C4-2B (cell line): ENCODE measurements around the gene CTCFL.
"Not testable (repeated sequence)": the region's sequence is repeated elsewhere in the genome, so short reads cannot be mapped to it uniquely, and the experiment has no call there.

Experiments
- H3K27ac ChIP-seq: fragments of 450-650 bp; 2 replicates; pipeline ENCODE4 v1.5.1; 2017
- ZFX ChIP-seq: fragments of 450-650 bp; IDR thresholded peaks from 2 replicates; pipeline ENCODE4 v1.6.1; 2017
- TF ChIP-seq, protein P1 (sequence below): fragments of 450-650 bp; conservative IDR thresholded peaks from 2 replicates; pipeline ENCODE4 v1.5.1; 2017; ENCODE audit warnings: mild to moderate bottlenecking

The CTCFL gene

DNA sequence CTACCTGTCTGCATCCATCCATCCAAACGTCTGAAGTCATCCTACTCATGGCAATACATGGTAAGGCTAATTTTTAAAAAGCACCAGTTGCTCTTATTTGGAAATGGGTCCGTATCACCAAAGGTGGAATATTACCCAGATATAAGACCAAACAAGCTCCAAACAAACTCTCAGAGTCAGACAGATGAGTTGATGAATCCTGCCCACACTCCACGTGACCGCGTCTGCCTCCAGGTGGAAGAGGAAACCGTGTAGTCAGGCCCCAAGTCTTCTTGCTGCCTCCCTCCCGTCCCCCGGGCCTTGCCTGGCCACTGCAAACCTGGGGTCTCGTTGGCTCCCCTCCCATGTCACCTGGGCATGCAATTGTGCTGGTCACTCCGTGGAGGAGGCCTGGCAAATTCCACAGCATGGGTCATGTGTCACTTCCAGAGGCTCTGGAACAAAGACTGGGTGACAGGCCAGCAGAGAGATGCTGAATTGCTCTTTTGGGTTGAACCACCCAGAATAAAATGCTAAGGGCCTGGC, 31.8 kb downstream of the CTCFL start:
- TF ChIP-seq, protein P1, sequence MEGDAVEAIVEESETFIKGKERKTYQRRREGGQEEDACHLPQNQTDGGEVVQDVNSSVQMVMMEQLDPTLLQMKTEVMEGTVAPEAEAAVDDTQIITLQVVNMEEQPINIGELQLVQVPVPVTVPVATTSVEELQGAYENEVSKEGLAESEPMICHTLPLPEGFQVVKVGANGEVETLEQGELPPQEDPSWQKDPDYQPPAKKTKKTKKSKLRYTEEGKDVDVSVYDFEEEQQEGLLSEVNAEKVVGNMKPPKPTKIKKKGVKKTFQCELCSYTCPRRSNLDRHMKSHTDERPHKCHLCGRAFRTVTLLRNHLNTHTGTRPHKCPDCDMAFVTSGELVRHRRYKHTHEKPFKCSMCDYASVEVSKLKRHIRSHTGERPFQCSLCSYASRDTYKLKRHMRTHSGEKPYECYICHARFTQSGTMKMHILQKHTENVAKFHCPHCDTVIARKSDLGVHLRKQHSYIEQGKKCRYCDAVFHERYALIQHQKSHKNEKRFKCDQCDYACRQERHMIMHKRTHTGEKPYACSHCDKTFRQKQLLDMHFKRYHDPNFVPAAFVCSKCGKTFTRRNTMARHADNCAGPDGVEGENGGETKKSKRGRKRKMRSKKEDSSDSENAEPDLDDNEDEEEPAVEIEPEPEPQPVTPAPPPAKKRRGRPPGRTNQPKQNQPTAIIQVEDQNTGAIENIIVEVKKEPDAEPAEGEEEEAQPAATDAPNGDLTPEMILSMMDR = no peak
- TF ChIP-seq ZFX = no peak
- no peak overlapping the region for H3K27ac ChIP-seq

GRCh38 chr20:57491373-57491772, 33.6 kb downstream of the CTCFL start:
- no peak overlapping the region for H3K27ac ChIP-seq
- TF ChIP-seq ZFX = no peak
- TF ChIP-seq, protein P1 = no peak

DNA sequence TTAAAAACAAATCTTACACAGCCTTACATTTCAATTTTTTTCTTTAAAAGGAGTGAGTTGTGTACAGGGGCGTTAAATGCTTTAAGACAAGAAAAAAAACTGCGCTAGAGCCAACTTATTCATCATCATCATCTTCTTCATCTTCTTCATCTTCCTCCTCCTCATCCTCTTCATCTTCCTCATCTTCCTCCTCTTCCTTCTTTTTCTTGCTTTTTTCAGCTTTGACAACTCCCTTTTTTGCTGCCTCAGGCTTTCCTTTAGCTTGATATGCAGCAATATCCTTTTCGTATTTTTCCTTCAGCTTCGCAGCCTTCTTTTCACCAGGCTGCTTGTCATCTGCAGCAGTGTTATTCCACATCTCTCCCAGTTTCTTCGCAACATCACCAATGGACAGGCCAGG, 36.7 kb downstream of the CTCFL start:
- H3K27ac ChIP-seq = not testable (repeated sequence)

DNA sequence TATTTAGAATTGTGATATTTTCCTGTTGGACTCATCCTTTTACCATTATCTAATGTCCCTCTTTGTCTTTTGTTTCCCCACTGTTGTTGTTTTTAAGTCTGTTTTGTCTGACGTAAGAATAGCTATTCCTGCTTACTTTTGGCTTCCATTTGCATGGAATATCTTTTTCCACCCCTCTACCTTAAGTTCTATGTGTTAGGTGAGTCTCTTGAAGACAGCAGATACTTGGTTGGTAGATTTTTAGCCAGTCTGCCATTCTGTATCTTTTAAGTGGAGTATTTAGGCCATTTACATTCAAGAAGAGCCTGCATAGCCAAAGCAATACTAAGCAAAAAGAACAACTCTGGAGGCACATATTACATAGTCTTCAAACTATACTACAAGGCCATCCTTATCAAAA, 39.2 kb downstream of the CTCFL start:
- H3K27ac ChIP-seq = no peak overlapping the region
- TF ChIP-seq ZFX = no peak
- TF ChIP-seq, protein P1 = no peak

GRCh38 chr20:57484772-57485171, 40.2 kb downstream of the CTCFL start:
- H3K27ac ChIP-seq = no peak overlapping the region
- TF ChIP-seq ZFX = no peak
- TF ChIP-seq, protein P1 = no peak

- no peak overlapping the region for H3K27ac ChIP-seq
Measured at GRCh38 chr20:57483287-57484050, 41.5 kb downstream of the CTCFL start.

DNA sequence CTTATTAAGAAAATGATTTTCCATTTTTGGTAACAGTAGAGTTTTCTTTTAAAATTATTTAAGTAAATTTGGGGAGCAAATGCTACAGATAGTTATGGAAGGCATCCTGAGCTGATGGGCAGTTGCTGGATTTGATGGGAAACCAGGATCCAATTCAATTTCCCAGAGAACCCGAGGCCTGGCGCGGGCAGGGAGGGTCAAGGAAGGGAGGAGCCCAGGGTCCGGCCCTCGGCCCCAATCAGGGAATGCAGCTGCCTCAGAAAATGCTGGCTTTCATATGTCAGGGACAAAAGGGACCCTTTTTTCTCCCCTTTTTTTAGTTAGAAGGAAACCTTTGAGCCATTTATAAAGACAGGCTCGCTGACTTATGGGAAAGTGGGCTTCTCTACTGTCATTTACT, 42.1 kb downstream of the CTCFL start:
- no peak overlapping the region for H3K27ac ChIP-seq
- TF ChIP-seq, protein P1 = no peak
- TF ChIP-seq ZFX = no peak

More at GRCh38 chr20:57483287-57484050, 41.5 kb downstream of the CTCFL start:
- TF ChIP-seq, protein P1 = no peak
- no peak for TF ChIP-seq ZFX

DNA sequence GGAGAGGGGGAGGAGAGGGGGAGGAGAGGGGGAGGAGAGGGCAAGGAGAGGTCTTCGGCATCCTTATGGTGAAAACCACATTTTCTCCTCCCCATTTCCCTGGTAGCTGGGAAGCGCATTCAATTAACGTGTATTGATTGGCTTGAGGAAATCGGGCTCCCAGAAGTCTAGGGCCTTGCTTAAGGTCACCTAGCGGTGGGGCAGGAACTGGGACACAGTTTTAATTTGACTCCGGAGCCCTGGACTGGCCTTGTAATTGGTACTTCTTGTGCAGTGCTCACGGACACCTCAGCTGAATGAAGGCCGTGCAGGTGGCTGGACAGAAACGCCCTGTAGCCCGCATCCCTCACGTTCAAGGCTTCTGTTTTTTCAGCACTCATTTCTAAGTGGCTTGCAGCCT, 42.8 kb downstream of the CTCFL start:
- TF ChIP-seq, protein P1 = no peak
- no peak for TF ChIP-seq ZFX
- H3K27ac ChIP-seq = no peak overlapping the region
